GM06990 (cell line): ENCODE results near the gene DHX35.

Source experiments
- DNase-seq: peaks from one replicate; pipeline ENCODE4 v3.0.0-alpha.2; 2011; ENCODE audit not compliant: insufficient read length; ENCODE audit errors: extremely low read depth
- H3K27me3 ChIP-seq: replicated peaks from 2 replicates; pipeline ENCODE4 v1.6.0; 2011; ENCODE audit warnings: low read length; ENCODE audit not compliant: control insufficient read depth, insufficient read depth
- H3K36me3 ChIP-seq: 2 replicates; pipeline ENCODE4 v1.5.1; 2011; ENCODE audit warnings: low read length; ENCODE audit not compliant: control insufficient read depth, insufficient read depth
- H3K4me3 ChIP-seq: replicated peaks from 2 replicates; pipeline ENCODE4 v1.5.1; 2011; ENCODE audit warnings: low read depth, mild to moderate bottlenecking, control low read depth, low read length
- CTCF ChIP-seq: IDR thresholded peaks from 2 replicates; pipeline ENCODE4 v1.5.1; 2011; ENCODE audit warnings: low read length, control low read depth, mild to moderate bottlenecking, inconsistent platforms; ENCODE audit not compliant: insufficient read depth, poor library complexity, severe bottlenecking

DHX35 gene

GRCh38 chr20:38941726-38942389, 20.3 kb upstream of the DHX35 start:
- no peak for TF ChIP-seq CTCF
- peaks cover 24% of the 10 kb centered on the region for H3K36me3 ChIP-seq
- DNase-seq: no peak

GRCh38 chr20:38945012-38945411, 17.1 kb upstream of the DHX35 start:
- peaks cover 14% of the 10 kb centered on the region for H3K36me3 ChIP-seq
- TF ChIP-seq CTCF: no peak
- no peak for DNase-seq

More at GRCh38 chr20:38941726-38942389, 20.3 kb upstream of the DHX35 start:
- H3K27me3 ChIP-seq: no peaks in the 10 kb centered on the region
- no peak overlapping the region for H3K4me3 ChIP-seq

GRCh38 chr20:38946836-38947235, 15.3 kb upstream of the DHX35 start:
- no peak for TF ChIP-seq CTCF
- H3K4me3 ChIP-seq: no peak overlapping the region
- no peak for DNase-seq
- H3K27me3 ChIP-seq: no peaks in the 10 kb centered on the region
- H3K36me3 ChIP-seq: peaks cover 18% of the 10 kb centered on the region

More at GRCh38 chr20:38945012-38945411, 17.1 kb upstream of the DHX35 start:
- H3K27me3 ChIP-seq: no peaks in the 10 kb centered on the region
- H3K4me3 ChIP-seq: no peak overlapping the region

- H3K36me3 ChIP-seq: peaks cover 20% of the 10 kb centered on the region
- H3K27me3 ChIP-seq: no peaks in the 10 kb centered on the region
- DNase-seq: no peak
- H3K4me3 ChIP-seq: no peak overlapping the region
- TF ChIP-seq CTCF: no peak
Measured at GRCh38 chr20:38947931-38948362, 14.2 kb upstream of the DHX35 start.

- Histone ChIP-seq H3K4me3 (no peak overlapping the region), H3K36me3 (peaks cover 19% of the 10 kb centered on the region), H3K27me3 (no peaks in the 10 kb centered on the region)
- TF ChIP-seq CTCF: no peak
- no peak for DNase-seq
Measured at GRCh38 chr20:38950254-38950653, 11.9 kb upstream of the DHX35 start.

GRCh38 chr20:38951611-38952010, 10.5 kb upstream of the DHX35 start:
- no peak for TF ChIP-seq CTCF
- Histone ChIP-seq H3K36me3 (peaks cover 19% of the 10 kb centered on the region), H3K4me3 (no peak overlapping the region), H3K27me3 (no peaks in the 10 kb centered on the region)
- DNase-seq: no peak
